ENCODE measurements around the gene CUL9.

The CUL9 gene

DNA sequence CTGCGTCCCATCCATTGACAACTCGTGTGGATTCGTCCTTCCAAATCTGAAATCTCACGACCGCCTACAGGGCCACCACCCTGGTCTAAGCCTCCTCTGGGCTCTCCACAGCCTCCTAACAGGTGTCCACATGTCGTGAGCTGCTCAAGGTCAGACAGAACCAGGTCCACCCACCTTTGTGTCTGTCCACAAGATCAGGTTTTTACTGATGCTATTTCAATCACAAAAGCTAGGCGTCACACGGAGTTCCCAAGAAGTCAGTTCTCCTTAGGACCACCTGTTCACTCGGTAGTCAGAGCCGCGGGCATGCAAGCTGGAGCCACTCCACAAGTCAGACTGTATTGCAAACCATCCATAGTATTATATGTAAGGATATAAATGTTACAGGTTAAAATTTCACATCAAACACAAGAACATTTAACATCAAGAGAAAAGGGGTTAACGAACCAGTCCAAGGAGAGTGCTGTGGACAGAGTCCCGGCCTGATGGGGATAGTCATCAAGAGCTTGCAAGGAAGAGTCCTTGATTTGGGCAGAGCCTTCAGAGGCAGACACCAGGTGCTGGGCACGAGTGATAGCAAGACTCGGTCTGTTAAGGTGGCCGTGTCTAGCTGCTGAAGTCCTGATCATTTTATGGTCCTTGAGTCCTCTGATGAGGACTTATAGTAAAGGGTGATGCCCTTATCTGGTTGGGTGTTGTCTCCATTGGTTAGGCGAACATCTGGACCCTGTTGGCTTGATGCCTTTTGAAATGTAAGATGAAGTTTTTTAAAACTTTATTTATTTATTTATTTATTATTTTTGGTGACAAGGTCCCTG, 48.0 kb downstream of the CUL9 start:
- no peak for DNase-seq (ENCODE audit: low read depth in 2 of 2)

DNA sequence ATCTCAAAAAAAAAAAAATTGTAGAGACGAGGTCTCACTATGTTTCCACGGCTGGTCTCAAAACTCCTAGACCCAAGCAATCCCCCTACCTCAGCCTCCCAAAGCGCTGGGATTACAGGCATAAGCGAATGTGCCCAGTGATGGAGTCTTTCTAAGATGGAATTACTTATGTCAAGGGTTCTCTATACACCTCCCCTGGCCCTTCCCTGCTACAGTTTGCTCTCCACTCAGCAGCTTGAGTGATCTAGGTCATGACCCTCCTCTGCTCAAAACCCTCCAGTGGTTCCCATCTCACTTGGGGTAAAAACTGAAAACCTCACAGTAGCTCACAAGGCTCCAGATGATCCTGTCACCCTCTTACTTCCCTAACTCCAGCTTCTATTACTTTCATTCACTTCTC, 49.1 kb downstream of the CUL9 start:
- no peak for DNase-seq (ENCODE audit: low read depth in 2 of 2)

DNA sequence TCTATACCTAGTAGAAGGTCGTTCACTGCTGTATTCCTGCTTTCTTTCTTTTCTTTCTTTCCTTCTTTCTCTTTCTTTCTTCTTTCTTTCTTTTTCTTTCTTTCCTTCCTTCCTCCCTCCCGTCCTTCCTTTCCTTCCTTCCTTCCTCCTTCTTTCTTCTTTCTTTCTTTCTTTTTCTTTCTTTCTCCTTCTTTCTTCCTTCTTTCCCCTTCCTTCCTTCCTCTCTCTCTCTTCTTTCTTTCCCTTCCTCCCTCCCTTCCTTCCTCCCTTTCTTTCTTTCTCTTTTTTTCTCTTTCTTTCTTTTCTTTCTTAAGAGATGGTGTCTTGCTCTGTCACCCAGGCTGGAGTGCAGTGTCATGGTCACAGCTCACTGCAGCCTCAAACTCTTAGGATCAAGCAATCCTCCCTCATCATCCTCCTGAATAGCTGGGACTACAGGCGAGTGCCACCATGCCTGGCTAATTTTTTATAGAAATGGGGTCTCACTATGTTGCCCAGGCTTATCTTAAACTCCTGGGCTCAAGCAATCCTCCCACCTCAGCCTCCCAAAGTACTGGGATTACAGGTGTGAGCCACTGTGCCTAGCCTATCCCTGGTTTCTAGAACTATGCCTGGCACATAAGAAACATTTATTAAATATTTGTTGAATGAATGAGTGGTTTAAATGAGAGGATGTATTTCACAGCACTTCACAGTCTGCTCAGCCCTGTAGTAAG, 49.9 kb downstream of the CUL9 start:
- DNase-seq (ENCODE audit: low read depth in 2 of 2): no peak

DNA sequence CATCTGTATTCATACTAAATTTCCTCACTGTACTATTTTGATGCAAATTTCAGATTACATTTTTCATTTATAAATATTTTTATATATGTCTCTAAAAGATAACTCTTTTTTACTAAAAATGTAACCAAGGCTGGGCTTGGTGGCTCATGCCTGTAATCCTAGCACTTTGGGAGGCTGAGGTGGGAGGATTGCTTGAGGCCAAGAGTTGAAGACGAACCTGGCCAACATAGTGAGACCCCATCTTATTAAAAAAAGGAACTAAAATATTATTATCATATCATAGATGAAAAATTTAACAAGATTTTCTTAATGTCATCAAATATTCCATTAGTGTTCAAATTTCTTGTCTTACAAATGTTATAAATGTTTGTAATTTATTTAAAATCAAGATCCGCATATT, 53.8 kb downstream of the CUL9 start:
- no peak for DNase-seq (ENCODE audit: low read depth in 2 of 2)

DNA sequence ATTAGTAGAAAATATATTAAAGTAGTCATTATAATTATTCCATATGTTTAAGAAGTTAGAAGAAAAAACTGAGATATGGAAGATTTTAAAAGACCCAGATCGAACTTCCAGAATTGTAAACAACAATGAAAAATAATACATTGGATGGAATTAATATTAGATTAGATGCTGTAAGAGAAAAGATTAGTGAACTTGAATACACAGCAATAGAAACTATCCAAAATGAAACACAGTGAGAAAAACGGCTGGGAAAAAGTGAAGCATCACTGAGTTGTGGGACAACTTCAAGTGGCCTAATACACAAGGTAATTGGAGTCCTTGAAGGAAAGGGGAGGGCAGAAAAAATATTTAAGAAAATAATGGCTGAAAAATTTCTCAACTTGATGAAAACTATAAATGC, 57.1 kb downstream of the CUL9 start:
- DNase-seq (ENCODE audit: low read depth in 2 of 2): no peak

DNA sequence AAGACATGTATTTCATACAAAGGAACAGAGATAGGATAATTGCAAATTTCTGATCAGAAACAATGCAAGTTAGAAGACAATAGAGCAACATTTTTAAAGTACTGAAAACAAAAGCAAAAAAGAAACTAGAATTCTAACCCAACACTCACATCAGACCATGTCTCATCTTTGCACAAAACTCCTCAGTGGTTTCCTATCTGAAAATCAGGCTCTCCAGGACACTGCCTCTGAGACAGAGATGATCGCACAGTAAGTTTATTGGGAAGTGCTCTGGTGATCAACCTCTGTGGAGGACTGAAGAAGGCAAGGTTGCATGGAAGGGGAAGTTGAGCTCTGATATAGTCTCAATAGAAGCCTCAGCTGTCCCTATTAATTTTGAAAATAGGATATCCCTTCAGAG, 59.0 kb downstream of the CUL9 start:
- DNase-seq (ENCODE audit: low read depth in 2 of 2): no peak

DNA sequence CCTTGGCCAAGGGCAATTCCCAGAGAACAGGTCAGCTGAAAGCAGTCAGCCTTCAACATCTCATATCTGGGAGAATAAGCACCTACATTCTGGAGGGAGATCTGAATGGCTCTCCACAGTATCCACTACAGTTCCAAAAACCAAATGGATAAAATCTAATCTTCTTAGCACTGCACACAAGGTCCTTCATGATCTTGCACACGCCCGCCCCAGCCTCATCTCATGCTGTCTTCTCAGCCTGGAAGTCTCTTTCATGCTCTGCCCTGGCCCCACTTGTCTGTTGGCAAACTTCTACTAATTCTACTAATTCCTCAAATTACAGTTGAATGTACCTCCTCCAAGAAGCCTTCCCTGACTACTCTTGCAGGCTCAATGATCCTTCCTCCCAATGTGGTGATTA, 59.5 kb downstream of the CUL9 start:
- DNase-seq (ENCODE audit: low read depth in 2 of 2): no peak

DNA sequence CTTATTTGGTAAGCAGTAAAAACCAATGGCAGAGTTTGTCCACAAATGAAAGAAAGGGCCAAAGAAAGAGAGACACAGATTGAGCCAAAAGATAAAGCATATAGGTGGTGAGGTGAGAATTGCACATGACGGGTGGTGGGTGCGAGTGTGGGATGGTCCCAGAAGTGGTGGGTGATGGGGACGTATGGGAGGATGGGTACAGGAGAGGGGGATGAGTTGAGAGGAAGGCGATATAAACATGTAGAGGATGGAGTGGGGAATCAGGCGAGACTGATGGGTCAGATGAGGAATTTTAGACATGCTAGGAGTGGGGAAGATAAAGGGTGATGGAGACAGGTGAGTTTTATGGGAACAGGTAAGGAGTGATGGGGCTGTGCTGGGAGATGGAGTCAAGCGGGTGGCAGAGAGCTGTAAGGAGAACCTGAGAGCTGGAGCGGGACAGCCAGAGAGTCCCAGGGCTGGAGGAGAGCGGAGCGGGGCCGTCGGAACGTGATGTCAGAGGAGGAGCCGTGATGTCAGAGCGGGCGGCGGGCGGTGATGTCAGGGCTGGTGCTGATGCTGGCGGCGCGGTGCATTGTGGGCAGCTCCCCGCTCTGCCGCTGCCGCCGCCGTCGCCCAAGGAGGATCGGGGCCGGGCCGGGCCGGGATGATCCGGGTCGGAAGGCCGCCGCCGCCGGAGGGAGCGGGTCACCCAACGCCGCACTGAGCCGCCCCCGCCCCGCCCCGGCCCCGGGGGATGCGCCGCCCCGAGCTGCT, 61.1 kb downstream of the CUL9 start, which contains the start of gene TTBK1:
TSS of gene TTBK1 (plus strand) at position 574 of the 756 bp plus-strand sequence. CDS start 3,180 bp downstream, outside the sequence.
- no peak for DNase-seq (ENCODE audit: low read depth in 2 of 2)

DNA sequence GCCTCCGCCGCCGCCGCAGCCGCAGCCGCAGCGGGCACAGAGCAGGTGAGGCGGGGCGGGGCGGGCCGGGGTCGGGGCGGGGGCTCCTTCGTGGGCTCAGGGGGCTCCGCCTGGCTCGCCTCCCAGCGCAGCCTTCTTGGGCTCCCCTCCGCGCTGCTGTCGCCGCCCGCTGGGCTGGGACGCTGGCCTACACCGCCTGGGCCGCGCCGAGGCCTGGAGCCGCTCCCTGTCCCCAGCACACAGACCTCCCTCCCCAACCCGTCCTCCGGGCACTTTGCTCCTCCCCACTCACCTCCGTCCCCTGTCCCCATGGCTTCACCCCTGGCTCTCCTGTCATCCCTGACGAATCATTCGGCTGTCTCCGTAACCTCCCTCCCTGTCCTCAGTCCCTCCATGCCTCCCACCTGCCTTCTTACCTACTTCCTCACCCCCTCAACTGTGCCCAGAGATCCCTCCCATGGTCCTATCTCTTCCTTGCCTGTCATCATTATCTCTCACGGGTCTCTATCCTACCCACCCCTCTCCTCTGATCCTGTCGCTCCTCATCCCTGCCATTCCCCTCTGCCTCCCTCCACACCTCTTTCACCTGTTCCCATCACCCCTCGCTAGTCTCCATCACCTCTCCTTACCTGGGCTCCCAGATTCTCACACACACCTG, 61.8 kb downstream of the CUL9 start:
- DNase-seq (ENCODE audit: low read depth in 2 of 2): no peak

DNA sequence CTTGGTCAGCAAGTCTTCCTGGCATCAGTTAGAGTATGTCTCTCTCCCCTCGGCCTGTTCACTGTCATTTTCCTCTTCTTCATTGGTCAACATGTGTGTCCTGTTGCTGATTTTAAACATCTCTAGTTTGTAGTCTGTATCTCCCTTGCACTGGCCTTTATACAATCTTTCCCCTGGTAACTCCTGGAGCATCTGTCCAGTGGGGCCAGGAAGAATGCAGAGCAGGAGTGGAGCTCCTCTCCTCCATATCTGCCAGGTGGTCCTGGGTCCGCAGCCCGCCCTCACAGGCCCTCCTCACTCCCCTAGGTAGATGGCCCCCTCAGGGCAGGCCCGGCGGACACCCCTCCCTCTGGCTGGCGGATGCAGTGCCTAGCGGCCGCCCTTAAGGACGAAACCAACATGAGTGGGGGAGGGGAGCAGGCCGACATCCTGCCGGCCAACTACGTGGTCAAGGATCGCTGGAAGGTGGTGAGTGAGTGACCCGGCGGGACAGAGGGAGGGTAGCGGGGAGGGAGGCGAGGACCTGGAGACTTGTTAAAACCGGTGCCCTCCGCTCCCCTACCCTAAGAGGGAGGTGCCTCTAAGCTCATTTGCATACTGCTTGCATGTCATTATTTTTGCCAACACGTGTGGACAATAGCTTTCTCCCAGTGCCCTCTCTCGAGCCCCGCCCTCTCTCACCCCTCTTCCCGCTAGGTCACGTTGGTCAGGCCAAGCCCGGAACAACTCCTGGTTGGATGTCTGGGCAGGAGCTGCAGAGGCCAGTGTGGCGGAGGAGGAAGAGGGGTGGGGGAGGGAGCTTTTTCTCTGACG, 64.5 kb downstream of the CUL9 start:
- DNase-seq (ENCODE audit: low read depth in 2 of 2): no peak

DNA sequence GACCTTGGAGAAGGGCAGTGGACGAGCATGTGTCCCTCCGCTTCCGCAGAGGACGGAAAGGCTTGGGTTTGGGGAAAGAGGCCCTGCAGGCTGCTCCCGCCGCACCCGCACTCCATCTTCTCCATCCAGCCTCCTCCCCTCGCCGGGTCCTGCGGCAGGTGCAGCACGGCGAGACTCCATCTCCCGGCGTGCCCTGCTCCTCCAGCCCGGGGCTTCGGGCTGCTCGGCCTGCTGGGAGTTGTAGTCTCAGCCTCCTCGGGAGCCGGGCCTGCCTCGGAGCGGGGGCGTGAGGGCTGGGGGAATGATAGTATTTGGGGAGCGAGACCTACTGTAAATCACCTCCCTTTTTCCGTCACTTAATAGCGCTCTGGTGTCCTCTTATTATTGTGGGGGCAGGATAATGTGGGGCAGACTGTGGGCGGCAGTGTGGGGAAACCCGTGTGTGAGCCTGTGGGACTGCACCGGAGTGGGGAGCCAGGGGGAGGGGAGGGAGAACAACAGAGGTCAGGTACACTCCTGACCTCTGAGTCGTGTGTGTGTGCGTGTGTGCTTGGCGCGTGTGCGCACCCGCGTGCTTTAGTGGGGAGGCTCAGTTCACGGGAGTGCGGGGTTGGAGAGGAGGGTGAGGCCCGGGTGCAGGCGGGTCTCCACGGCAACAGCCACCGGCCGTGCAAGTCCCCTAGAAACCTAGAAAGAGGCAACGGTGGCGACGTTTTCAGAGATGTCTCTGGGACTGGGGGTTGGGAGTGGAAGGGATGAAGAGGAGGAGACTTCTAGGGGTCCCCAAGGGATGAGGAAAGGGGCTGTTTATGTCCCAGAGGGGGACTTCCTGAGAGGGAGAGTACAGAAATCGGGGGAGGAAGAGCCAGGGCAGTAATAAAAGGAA, 65.4 kb downstream of the CUL9 start:
- DNase-seq (ENCODE audit: low read depth in 2 of 2): peak; percentile 68 to 78

DNA sequence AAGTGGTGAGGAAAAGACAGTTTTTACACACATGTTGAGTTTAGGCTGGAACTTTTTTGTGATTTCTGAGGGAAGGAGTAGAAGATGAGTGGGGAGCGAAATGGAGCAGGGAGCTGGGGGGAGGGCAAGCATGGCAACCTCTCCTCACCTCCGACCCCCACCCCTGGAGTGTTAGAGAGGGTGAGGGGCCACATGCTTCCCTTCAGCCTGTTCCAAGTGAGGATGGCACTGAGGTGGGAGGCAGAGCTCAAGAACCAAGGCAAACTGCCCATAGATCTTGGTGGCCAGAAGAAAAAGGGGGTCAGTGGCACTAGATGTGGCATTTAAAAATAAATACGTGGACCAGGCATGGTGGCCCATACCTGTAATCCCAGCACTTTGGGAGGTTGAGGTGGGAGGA, 66.1 kb downstream of the CUL9 start:
- DNase-seq (ENCODE audit: low read depth in 2 of 2): no peak

DNA sequence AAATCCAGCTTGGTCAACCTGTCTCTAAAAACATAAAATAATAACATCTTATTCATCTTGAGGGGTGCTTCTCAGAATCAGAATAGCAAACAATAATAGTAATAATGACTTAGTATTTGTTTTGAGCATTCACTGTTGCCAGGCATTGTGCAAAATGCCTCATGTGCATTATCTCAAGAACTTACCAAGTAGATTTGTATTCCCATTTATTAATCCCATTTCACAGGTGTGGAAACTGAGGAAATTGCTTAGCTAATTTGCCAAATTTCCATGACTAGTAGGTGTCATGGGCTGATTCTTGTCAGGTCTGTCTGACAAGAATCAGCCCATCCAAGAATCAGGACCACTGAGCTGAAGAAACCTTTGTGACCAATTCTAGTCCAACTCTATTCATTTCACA, 66.8 kb downstream of the CUL9 start:
- no peak for DNase-seq (ENCODE audit: low read depth in 2 of 2)

DNA sequence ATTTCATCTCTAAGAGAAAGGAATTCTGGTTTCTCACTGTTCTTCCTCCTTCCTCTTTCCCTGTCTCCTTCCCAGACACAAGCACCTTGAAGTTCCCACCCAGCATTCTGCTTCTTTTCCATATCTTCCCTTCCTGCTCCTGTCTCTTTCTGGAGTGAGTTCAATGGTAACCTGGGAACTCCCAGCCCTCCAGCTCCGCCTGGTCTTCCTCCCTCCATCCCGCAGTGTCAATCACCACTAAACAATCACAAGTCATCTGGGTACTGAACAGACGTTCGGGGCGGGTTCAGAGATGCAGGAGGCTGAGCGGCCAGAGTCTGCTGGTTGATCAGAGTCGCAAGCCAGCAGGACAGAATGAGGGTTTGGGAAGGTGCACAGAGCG, 69.0 kb downstream of the CUL9 start:
- no peak for DNase-seq (ENCODE audit: low read depth in 2 of 2)

DNA sequence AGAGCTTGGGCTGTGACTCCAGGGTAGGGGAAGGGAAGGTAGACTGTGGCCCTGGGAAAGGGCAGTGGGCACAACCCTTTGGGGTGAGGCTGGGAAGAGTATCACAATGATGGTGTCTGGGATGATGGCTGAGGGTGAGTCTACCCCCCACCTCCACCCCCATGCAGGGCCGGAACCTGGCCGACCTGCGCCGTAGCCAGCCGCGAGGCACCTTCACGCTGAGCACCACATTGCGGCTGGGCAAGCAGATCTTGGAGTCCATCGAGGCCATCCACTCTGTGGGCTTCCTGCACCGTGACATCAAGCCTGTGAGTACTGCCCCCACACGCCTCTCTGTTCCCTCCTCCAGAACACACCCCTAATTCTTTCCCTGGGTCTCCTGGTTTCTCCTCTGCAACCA, 71.4 kb downstream of the CUL9 start:
- DNase-seq (ENCODE audit: low read depth in 2 of 2): no peak

DNA sequence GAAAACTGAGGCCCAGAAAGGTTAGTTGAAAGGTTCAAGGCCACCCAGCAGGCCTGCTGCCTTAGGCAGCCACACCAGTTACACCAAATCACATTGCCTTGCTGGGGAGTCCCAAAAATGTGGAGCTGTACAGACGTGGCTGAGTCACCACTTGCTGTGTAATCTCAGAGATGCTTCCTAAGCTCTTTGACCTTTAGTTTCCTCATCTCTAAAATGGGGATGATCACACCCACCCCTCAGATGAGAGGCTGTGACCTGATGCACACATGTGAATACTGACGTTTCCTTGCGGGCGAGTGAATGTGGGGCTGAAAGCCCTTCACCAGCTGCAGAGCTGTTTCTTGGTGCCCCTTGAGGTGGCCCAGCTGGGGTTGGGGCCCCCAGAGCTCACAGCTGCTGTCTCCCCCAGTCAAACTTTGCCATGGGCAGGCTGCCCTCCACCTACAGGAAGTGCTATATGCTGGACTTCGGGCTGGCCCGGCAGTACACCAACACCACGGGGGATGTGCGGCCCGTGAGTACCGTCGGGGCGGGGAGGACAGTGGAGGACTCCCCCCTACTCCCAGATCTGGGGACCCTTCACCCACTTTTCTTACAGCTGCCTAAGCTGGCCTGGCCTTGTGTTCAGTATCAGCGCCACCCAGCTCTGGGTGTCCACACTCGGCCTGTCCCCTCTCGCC, 72.3 kb downstream of the CUL9 start:
- no peak for DNase-seq (ENCODE audit: low read depth in 2 of 2)

DNA sequence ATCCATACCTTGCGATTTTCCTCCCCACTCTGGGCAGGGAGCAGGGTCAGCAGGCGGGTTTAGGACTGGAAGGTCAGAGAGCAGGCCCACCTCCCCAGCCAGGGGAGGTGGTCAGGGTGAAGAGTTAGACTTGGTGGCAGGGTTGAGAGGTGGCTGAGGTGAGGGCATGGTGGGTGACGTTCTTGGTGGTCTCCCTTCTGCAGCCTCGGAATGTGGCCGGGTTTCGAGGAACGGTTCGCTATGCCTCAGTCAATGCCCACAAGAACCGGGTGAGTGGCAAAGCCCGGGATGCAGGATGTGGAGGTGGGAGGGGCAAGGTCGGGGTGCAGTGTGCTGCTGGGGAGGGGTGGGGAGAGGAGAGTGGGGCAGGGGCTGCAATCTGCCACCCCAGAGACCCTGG, 72.8 kb downstream of the CUL9 start:
- DNase-seq (ENCODE audit: low read depth in 2 of 2): no peak

DNA sequence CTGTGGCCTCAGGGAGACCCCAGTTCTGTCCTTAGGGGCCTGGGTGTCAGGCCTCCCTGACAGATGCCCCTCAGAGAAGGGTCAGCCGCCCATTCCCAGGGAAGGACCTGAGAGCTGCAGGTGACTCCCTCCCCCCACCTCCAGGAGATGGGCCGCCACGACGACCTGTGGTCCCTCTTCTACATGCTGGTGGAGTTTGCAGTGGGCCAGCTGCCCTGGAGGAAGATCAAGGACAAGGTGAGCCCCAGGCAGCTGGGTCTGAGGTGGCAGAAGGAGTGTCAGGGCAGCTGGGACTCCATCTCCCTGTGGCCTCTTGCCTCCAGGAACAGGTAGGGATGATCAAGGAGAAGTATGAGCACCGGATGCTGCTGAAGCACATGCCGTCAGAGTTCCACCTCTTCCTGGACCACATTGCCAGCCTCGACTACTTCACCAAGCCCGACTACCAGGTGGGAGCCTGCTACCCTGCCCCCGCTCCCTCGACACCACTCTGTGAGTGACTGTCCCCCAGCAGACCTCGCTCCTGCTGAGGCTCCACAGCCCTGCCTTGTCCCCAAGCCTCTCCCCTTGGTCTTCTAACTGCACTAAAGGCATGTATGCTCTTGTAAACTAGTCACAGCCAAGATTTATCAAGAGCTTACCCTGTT, 73.5 kb downstream of the CUL9 start:
- no peak for DNase-seq (ENCODE audit: low read depth in 2 of 2)
